NCI-H2029 (cell line): ENCODE measurements around the gene VASN.
"Not testable (repeated sequence)": the region's sequence is repeated elsewhere in the genome, so short reads cannot be mapped to it uniquely, and the experiment has no call there.

ENCODE experiments used
- DNase-seq: peaks from one replicate; lab custom pipeline; 2025; lab: John Stamatoyannopoulos, UW

VASN gene

DNA sequence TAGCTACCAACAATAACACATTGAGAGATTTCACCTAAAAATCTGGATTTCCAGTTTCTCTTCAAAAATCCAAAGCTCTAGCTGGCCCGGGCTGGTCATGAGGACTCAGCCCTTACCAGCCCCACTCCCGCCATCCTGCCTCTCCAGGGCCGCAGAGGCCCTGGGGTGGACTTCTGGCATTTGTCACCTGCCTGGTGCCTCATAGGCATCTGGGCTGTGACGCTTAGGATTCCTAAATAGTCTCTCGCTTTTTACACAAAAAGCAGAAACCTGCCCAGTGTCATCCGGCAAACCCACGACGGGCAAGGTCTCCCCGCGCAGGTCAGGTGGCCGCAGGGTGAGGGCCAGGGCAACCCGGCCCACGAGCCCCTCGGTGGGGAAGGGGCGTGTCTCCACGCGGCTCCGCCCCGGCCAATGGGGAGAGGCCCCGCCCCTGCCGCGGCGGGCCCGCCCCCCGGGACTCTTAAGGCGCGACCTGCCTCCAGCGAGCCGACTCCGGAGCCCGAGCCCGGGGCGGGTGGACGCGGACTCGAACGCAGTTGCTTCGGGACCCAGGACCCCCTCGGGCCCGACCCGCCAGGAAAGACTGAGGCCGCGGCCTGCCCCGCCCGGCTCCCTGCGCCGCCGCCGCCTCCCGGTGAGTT lies at the start of gene VASN:
VASN (plus strand) TSS at position 492 of the 644 bp plus-strand sequence. CDS start 9,030 bp downstream, outside the sequence.
- peak; percentile 51 for DNase-seq

DNA sequence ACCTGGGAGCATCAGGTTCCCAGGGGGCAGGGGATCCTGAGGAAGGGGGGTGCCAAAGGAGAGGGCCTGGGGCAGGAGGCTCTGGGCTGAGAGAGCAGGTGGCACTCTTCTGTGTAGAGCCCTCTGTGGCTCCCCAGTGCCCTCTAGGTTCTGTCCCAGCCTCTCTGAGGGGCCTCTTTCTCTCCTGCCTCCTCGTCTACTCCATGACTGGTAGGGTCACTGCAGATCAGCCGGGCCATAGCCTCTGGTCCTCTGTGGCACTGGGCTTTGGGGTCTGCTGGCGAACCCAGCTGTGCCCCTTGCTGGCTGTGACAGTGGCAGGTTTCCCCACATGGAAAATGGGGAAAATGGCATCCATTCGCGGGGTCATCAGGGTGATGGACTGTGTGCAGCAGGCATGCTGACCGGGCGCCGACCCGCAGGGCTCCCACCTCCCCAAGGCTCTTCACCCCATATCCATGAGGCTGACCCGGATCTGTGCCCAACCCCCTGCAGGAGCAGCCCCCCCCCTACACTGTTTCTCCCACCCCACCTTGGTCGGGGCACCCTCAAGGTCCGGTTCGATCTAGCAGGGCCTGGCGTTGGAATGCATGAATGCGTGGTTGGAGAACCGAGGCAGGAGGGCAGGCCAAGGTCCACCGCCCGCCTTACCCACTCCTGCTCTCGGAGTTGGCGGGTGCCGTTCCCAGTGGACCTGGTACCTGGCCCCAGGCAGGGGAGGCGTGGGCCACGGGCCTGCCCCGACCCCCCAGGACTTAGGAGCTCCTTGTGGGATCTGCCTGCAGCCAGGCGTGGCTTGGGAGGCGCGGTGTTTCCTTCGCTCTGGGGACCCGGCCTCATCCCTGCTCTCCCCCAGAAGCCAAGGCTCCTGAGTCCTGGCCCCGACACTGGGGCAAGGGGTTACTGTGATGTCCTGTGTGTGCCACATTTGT lies 49.3 kb upstream of the VASN start:
- DNase-seq: no peak

DNA sequence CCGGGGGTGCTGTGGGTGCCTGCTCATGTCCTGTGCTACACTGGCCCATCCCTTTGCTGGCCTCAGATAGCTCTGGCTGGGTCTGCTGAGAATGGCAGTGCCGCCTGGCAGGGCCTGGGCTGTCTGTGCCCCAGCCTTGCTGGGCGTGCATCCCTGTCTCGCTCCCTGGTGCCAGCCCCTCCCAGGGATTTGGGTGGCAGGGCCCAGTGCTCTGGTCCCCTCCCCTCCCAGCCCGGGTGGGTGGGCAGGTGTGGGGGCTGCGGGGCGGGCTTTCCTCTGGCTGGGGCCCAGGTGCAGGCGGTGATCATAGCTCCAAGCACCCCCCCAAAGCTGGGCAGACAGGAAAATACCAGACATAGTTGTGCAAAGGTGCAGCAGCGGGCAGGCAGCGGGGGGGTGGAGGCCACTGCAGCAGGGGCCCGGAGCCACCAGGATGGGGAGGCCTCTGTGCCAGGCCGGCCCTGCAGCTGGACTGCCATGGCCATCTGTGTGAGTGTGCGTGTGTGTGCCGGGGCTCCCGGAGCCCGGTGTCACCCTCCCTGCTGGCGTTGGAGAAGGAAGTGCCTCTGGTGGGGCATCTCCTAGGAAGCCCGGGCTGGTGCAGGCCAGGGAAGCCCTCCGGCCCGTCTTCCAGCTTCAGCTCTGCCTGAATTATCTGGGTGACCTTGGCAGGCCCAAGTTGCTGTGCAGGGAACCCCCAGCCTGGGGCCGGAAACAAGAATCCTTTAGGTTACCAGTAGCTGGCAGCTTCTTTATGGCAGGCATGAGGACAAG lies 48.4 kb upstream of the VASN start:
- no peak for DNase-seq

- DNase-seq: no peak
Measured at GRCh38 chr16:4323845-4324488, 47.7 kb upstream of the VASN start.

DNA sequence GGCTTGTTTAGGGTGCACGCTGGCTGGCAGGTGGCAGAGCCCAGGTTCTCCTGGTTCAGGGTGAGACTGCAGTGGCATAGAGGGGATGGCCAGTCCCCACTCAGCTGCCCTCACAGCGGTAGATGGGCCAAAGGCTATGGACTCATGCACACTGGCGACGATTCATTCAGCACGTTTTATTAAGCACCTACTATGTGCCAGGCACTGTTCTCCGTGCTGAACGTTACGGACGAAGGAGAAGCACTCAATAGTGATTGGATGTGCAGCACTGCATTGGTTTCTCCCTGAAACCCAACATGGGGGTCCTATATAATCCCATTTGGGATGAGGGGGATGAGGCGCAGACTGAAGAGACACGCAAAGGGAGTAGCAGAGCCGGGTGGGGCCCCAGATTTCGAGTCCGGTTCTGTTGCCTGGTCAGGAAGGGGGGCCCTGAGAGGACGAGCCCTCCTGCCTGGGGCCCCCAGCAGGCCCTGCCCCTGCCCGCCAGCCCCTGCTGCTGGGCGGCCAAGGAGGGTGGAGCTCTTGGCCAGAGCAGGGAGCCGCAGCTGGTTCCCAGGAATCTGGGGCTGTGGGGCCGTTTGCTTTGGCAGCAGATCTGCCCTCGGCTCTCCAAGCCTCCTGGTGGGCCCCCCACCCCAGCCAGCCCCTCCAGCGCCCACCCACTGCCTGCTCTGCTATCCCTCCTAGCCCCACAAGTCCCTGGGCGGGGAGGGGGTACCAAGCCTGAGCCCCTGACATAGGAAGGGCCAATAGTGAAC lies 47.0 kb upstream of the VASN start:
- no peak for DNase-seq

DNA sequence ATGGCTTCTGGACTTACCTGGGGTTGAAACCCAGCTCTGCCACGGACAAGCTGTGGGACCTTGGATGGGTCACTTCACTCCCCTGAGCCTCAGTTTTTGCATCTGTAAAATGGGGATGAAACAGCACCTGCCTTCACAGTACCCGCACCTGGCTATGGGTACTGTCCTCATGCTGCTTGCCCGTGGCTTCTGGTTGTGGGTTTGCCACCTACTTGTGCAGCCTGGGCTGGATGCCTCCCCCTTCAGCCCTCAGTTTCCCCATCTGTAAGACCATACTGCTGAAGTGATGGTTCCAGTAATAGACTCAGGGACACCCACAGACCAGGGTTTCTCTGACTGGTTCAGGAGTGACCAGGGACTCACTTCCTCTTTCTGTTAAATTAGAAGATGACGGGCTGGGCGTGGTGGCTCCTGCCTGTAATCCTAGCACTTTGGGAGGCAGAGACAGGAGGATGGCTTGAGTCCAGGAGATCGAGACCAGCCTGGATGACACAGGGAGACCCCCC lies 46.3 kb upstream of the VASN start:
- DNase-seq: no peak

GRCh38 chr16:4327386-4328045 lies 44.1 kb upstream of the VASN start:
- DNase-seq: no peak

DNA sequence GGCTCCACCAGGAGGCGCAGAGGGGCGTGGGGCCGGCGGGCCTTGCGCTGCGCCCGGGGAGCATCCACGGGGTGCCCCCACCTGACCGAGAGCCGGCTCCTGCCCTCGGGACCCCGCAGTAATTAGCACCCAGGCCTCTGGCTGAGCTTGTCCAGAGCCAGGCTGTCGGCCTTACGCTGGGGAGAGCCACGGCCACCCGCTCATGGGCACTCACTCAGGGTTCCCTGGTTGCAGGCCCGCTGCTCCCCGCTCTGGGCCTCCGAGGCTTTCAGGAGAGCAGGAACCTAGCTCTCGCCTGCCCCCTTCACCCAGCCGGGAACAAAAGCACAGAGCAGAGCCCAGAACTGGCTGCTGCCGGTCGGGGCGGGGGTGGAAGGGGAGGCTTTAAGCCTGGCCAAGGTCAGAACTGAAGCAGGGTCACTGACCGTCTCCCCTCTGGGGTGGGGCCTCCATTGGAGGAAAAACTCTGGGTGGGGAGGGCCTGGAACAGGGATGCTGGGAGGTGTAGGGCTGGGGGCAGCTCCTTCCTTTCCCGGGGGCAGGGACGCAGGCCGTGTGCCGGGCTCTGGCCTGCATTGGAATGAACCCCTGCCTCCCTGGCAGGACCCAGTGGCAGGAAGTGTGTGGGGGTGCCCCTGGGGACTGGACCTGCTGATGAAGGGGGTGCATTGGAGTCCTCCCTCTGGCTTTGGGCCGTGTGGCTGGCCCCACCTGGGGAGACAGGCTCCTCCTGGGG lies 43.4 kb upstream of the VASN start:
- DNase-seq: peak; percentile 53

DNA sequence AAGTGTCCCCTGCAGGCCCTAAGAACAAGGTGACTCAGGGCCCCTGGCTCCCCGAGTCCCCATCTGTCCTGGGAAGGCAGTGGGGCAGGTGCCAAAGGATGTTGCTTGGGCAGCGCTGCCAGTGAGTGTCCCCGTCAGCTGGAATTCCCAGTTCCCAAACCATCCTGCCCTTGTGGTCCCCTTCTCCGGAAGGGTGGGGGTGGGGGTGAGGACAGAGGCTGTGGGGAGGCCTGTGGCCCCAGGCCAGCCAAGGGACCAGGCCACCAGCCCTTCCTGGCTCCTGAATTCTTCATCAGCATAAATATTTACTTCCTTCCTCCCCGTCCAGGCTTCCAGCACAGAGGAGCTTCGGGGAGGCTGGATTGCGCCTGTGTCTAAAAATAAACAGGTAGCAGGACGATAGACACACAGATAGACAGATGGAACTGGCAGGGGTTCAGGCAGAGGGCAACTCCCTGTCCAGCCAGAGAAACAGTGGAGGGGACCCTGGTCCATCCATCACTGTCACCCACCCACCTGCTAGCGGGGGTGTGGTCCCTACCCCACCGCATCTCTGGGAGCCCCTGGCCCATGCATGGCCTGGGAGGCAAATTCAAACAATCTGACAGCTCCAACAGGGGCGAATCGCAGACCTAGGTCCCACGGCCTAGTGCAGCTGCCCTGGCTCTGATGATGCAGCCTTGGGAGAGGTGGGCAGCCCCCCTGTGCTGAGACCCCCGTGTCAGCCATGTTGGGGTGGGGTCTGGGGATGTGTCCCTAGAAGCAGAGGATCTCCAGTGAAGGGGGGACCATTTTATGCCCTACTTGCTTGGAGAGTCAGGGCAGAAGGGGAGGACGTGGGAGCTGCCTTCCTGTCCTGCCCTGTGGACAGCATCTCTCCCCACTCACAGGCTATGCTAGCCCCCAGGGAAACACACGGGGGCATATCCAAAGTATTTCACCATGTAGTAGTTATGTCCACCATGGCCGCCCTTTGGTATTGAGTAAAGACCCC lies 42.6 kb upstream of the VASN start:
- no peak for DNase-seq

DNA sequence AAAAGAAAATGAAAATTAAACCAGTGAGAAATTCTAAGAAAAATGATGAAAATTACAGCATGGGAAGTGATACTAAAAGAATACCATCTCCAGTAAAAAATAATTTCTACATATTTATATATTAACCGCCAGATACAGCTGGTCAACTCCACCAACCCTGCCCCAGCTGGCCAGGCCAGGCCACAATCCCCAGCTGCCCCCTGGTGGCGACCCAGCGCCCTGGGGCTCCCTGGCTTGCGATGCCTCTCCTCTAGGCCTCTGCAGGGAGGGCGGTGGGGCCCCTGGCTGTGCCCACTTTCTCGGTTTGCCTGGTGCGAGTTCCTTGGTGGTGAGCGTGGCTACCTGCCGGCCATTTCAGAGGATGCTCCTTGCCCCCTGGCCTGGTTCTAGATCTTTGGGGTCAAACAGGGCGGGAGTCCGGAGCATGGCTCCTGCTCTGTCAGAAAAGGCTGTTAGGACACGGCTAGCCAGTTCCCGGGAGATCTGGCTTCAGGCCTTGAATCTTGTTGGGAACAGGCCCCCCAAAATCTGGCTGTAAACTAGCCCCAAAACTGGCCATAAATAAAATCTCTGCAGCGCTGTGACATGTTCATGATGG lies 41.3 kb upstream of the VASN start:
- DNase-seq: no peak

- no peak for DNase-seq
Measured at GRCh38 chr16:4332083-4332482, 39.6 kb upstream of the VASN start.

DNA sequence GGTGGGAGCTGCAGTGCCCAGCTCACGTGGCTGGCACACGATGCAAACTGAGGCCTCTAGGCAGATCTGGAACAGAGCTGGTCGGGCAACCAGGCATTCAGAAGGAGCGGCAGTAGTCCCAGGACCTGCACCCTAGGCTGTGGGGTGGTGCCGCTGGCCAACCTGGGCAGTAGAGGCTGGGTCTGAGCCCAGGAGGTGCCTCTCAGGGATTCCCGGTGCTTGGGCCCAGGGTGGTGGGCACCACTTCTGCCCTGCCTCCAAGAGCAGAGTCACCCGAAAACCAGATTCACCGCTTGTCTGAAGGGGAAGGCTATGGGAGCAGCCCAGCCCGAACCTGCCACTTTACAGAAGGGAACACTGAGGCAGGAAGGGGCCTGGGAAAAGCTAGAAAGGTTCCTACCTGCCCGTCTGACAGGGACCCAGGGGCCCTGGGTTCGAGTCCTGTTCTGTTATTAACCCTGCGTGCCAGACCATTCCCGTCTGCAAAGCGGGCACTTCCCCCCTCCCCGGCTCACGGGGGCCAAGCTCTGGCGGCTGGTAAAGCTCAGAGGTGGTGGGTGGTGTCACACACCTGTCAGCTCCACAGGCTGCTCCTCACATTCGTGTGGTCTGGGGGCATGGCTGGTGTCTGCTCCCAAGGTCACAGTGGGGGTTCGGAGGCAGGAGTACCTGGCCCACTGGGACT lies 38.9 kb upstream of the VASN start:
- DNase-seq: no peak

DNA sequence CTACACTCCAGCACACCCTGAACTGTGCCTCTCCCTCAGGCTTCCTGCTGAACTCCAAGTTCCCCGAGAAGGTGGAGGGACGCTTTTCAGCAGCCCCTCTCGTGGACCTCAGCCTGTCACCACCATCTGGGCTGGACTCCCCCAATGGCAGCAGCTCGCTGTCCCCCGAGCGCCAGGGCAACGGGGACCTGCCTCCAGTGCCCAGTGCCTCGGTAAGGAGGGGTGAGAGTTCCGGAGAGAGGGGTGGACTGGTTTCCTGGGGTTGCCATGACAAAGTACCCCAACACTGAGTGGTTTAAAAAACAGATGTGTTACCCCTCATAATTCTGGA lies 38.4 kb upstream of the VASN start:
- no peak for DNase-seq

GRCh38 chr16:4333714-4334113 lies 37.9 kb upstream of the VASN start:
- not testable (repeated sequence) for DNase-seq

- DNase-seq: no peak
Measured at GRCh38 chr16:4334724-4335495, 36.7 kb upstream of the VASN start.

GRCh38 chr16:4336701-4337539 lies 34.7 kb upstream of the VASN start:
- no peak for DNase-seq
